Mesendoderm (in vitro differentiated cells): Measurements from ENCODE around the gene MRPL34.
A peak's percentile ranks its signal among the peaks of the same experiment; 100 is the strongest.
"Not testable (repeated sequence)": the region's sequence is repeated elsewhere in the genome, so short reads cannot be mapped to it uniquely, and the experiment has no call there.

ENCODE experiments used
- DNase-seq: peaks from one replicate; pipeline ENCODE4 v3.0.0; 2013
- H2AK5ac ChIP-seq: 2 replicates; pipeline ENCODE4 v1.6.1; 2013; ENCODE audit warnings: low read length, inconsistent platforms
- H2BK120ac ChIP-seq: 2 replicates; pipeline ENCODE4 v1.6.1; 2013; ENCODE audit warnings: low read depth, mild to moderate bottlenecking, low read length, moderate library complexity, mixed read lengths
- H2BK15ac ChIP-seq: replicated peaks from 2 replicates; pipeline ENCODE4 v1.6.1; 2013; ENCODE audit warnings: low read depth, mild to moderate bottlenecking, moderate library complexity
- H2BK5ac ChIP-seq: 2 replicates; pipeline ENCODE4 v1.6.1; 2013; ENCODE audit warnings: low read length, inconsistent platforms
- H3K18ac ChIP-seq: 2 replicates; pipeline ENCODE4 v1.6.1; 2013; ENCODE audit warnings: mild to moderate bottlenecking, low read length, mixed read lengths
- H3K23ac ChIP-seq: one replicate; pipeline ENCODE4 v1.6.1; 2013; ENCODE audit warnings: low read length
- H3K27ac ChIP-seq: 2 replicates; pipeline ENCODE4 v1.5.1; 2013; ENCODE audit warnings: low read depth, mild to moderate bottlenecking, inconsistent platforms, low read length, moderate library complexity
- H3K27me3 ChIP-seq: 2 replicates; pipeline ENCODE4 v1.6.1; 2013; ENCODE audit warnings: low read length, control low read depth, mild to moderate bottlenecking, inconsistent platforms; ENCODE audit not compliant: insufficient read depth, poor library complexity
- H3K36me3 ChIP-seq: 2 replicates; pipeline ENCODE4 v1.6.1; 2013; ENCODE audit warnings: low read length, inconsistent platforms; ENCODE audit not compliant: control insufficient read depth, insufficient read depth
- H3K4ac ChIP-seq: one replicate; pipeline ENCODE4 v1.6.1; 2013; ENCODE audit warnings: low read depth, mild to moderate bottlenecking, low read length, moderate library complexity
- H3K4me1 ChIP-seq: 2 replicates; pipeline ENCODE4 v1.6.1; 2013; ENCODE audit warnings: low read depth, low read length, inconsistent platforms; ENCODE audit not compliant: control insufficient read depth
- H3K4me2 ChIP-seq: 2 replicates; pipeline ENCODE4 v1.6.1; 2013; ENCODE audit warnings: low read length
- H3K4me3 ChIP-seq: 2 replicates; pipeline ENCODE4 v1.5.1; 2013; ENCODE audit warnings: mild to moderate bottlenecking, low read length
- H3K56ac ChIP-seq: one replicate; pipeline ENCODE4 v1.6.1; 2013; ENCODE audit warnings: low read length
- H3K79me1 ChIP-seq: 2 replicates; pipeline ENCODE4 v1.6.1; 2013; ENCODE audit warnings: low read length, inconsistent platforms
- H3K79me2 ChIP-seq: 2 replicates; pipeline ENCODE4 v1.6.1; 2013; ENCODE audit warnings: mild to moderate bottlenecking, low read length; ENCODE audit not compliant: control insufficient read depth, insufficient read depth
- H3K9ac ChIP-seq: 2 replicates; pipeline ENCODE4 v1.6.1; 2013; ENCODE audit warnings: low read length, inconsistent platforms
- H4K5ac ChIP-seq: one replicate; pipeline ENCODE4 v1.6.1; 2013; ENCODE audit warnings: low read length
- H4K8ac ChIP-seq: one replicate; pipeline ENCODE4 v1.6.1; 2013; ENCODE audit warnings: low read depth, mild to moderate bottlenecking, control low read depth, low read length, moderate library complexity
- WGBS: extraction: QIAGEN DNeasy Blood & Tissue Kit; methylation state at CpG from one replicate; pipeline ENCODE4 v1.1.7; 2013; ENCODE audit warnings: low lambda C conversion rate, missing lambda C conversion rate; ENCODE audit not compliant: insufficient coverage; ENCODE audit errors: extremely low coverage; 5-methylcytosine and 5-hydroxymethylcytosine counted together

MRPL34 gene

DNA sequence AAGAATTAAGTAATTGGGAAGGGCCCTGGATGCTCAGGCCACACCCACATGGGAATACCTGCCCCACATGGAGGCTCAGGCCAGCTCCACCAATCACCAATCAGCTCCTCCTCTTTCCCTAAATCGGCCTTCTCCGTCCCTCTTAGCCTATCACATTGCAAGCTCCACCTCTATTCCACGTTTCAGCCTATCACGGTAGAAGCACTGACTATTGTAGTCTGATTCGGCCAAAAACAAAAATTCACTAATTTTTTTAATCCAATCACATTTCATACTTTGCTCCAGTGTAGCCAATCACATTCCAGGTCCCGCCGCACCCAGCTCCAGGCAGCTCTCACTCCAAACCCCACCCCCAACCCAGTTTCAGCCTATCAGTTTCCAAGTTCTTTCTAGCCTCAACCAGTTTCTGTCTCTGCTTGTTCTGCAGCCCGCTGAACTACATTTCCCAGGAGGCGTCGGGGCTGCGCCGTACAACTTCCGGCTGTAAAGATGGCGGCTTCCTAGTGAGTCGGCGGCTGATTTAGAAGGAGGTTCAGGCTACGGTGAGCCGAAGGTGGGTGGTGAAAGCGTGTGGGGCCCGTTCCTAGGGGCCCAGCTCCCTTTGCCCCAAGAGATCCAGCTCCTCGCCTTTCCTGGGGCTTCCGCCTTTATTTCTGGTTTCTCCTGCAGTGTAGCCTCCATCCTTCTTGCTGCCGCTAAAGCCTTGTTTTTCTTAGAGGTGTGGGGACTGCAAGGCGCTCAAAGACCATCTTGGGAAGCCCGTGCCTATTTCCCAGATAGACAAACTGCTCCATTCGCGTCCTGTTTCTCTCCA is 38.5 kb upstream of the MRPL34 start, which contains the start of gene BABAM1:
TSS of gene BABAM1 (plus strand) at position 469 of the 814 bp plus-strand sequence. CDS start 1,364 bp downstream, outside the sequence.
- peak within 1 kb of the TSS; percentile 73 for H3K4ac ChIP-seq
- peaks cover 3% of the 10 kb centered on the region for H3K79me2 ChIP-seq
- H3K36me3 ChIP-seq = peaks cover 4% of the 10 kb centered on the region
- no CpG with 5 or more reads among the region's 27 CpGs for WGBS
- H2BK120ac ChIP-seq = no peak within 1 kb of the TSS
- peak within 1 kb of the TSS; percentile 90 for H3K4me3 ChIP-seq
- no peak within 1 kb of the TSS for H2BK15ac ChIP-seq
- no peak within 1 kb of the TSS for H4K5ac ChIP-seq
- H3K18ac ChIP-seq = peak within 1 kb of the TSS; percentile 95
- peak within 1 kb of the TSS; percentile 23 for H3K4me2 ChIP-seq
- peak within 1 kb of the TSS; percentile 90 for H3K56ac ChIP-seq
- peak within 1 kb of the TSS; percentile 94 for H4K8ac ChIP-seq
- H3K9ac ChIP-seq = peak within 1 kb of the TSS; percentile 91
- H3K4me1 ChIP-seq = peaks cover 2% of the 10 kb centered on the region
- no peak within 1 kb of the TSS for H2BK5ac ChIP-seq
- DNase-seq = peak; percentile 100
- no peaks in the 10 kb centered on the region for H3K27me3 ChIP-seq
- H3K27ac ChIP-seq = peak within 1 kb of the TSS; percentile 20
- no peaks in the 10 kb centered on the region for H3K79me1 ChIP-seq
- no peak within 1 kb of the TSS for H2AK5ac ChIP-seq
- no peak within 1 kb of the TSS for H3K23ac ChIP-seq

DNA sequence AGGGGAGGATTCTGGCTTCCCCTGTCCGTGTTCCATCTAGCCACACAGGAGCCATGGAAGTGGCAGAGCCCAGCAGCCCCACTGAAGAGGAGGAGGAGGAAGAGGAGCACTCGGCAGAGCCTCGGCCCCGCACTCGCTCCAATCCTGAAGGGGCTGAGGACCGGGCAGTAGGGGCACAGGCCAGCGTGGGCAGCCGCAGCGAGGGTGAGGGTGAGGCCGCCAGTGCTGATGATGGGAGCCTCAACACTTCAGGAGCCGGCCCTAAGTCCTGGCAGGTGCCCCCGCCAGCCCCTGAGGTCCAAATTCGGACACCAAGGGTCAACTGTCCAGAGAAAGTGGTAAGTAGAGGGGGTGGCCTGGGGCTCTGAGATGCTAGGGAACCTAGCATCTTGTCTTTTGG is 36.9 kb upstream of the MRPL34 start:
- Histone ChIP-seq H2BK15ac (no peak overlapping the region), H2AK5ac (no peak overlapping the region), H4K5ac (no peak overlapping the region), H3K4ac (no peak overlapping the region), H3K79me1 (no peaks in the 10 kb centered on the region), H3K27me3 (no peaks in the 10 kb centered on the region), H3K4me1 (peaks cover 2% of the 10 kb centered on the region), H3K27ac (no peak overlapping the region), H2BK5ac (no peak overlapping the region), H3K36me3 (peaks cover 8% of the 10 kb centered on the region), H3K56ac (no peak overlapping the region), H3K79me2 (peaks cover 3% of the 10 kb centered on the region), H4K8ac (no peak overlapping the region), H3K23ac (no peak overlapping the region), H2BK120ac (no peak overlapping the region), H3K4me2 (no peak overlapping the region), H3K9ac (no peak overlapping the region), H3K18ac (no peak overlapping the region), H3K4me3 (no peak overlapping the region)
- no CpG with 5 or more reads among the region's 13 CpGs for WGBS
- no peak for DNase-seq

DNA sequence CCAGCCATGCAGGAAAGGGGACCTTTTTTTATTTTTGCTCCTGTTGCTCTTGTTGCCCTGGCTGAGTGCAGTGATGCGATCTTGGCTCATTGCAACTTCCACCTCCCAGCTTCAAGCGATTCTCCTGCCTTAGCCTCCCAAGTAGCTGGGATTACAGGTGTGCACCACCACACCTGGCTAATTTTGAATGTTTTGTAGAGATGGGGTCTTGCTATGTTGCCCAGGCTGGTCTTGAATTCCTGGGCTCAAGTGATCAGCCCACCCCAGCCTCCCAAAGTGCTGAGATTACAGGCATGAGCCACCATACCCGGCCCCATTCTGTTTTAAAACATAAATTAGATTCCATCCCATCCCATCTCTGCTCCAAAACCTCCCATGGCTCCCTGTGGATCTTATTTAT is 30.8 kb upstream of the MRPL34 start:
- H4K8ac ChIP-seq, H3K18ac ChIP-seq: not testable (repeated sequence)
- no CpG with 5 or more reads among the region's 3 CpGs for WGBS

DNA sequence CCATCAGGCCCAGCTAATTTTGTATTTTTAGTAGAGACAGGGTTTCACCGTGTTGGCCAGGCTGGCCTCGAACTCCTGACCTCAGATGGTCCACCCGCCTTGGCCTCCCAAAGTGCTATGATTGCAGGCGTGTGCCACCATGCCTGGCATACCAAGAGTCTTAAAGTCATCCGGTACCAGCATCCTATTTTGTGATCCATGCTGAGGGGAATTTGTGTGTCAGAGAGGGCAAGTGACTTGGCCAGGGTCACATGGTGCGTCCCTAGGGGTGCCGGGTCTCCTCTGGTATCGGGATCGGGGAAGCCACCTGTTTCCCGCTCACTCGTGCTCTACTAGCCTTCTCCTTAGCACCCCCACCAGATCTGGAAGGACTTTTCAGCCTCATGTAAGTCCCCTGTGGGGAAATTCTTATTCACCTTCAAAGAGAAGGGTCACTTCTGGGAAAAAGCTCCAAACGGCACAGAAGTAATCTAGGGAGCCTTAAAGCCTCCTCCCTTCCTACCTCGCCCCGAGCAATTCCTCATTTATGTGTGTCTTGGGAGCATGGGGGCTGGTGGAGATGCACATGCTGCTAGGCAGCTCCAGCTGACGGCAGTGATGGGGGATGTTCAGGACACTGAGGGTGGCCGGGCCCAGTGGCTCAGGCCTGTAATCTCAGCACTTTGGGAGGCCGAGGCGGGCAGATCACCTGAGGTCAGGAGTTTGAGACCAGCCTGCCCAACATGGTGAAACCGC is 30.1 kb upstream of the MRPL34 start:
- Histone ChIP-seq H3K4ac (no peak overlapping the region), H3K4me1 (no peaks in the 10 kb centered on the region)

More for the DNA sequence above, 30.8 kb upstream of the MRPL34 start:
- not testable (repeated sequence) for H2BK5ac ChIP-seq, H2AK5ac ChIP-seq, H3K9ac ChIP-seq, H2BK120ac ChIP-seq, H3K4me3 ChIP-seq, H3K56ac ChIP-seq, H3K79me2 ChIP-seq, H2BK15ac ChIP-seq, DNase-seq, H3K79me1 ChIP-seq, H4K5ac ChIP-seq, H3K4me1 ChIP-seq, H3K4me2 ChIP-seq, H3K27me3 ChIP-seq, H3K23ac ChIP-seq, H3K4ac ChIP-seq, H3K27ac ChIP-seq
- H3K36me3 ChIP-seq = peaks cover 18% of the 10 kb centered on the region

DNA sequence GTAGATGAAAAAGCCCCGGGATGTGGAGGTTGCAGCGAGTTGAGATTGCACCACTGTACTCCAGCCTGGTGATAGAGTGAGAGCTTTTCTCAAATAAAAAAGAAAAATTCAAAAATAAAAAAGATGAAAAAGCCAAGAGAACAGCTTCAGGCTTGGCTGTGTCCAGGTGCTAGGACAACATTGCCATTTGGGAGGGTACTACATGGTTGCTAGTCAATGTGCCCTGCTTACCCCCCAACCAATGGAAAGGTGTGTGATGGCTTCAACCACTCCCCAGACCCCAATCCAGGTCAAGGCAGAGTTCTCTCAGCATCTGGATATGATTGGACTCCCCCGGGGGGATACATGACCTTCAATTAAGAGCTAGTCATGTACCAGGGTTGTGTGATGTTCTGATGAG is 26.2 kb upstream of the MRPL34 start:
- no peak overlapping the region for H2AK5ac ChIP-seq
- no peaks in the 10 kb centered on the region for H3K79me2 ChIP-seq
- H2BK5ac ChIP-seq = no peak overlapping the region
- no peak overlapping the region for H3K4me2 ChIP-seq
- H3K56ac ChIP-seq = no peak overlapping the region
- H3K4me3 ChIP-seq = no peak overlapping the region
- H3K23ac ChIP-seq = no peak overlapping the region
- H3K4me1 ChIP-seq = no peaks in the 10 kb centered on the region
- no peak overlapping the region for H4K8ac ChIP-seq
- no peak for DNase-seq
- H3K18ac ChIP-seq = no peak overlapping the region
- H3K4ac ChIP-seq = no peak overlapping the region
- H4K5ac ChIP-seq = no peak overlapping the region
- H3K36me3 ChIP-seq = peaks cover 10% of the 10 kb centered on the region
- WGBS = no CpG with 5 or more reads among the region's 3 CpGs
- no peak overlapping the region for H3K9ac ChIP-seq
- no peaks in the 10 kb centered on the region for H3K79me1 ChIP-seq
- H3K27me3 ChIP-seq = no peaks in the 10 kb centered on the region
- H3K27ac ChIP-seq = no peak overlapping the region
- no peak overlapping the region for H2BK15ac ChIP-seq
- no peak overlapping the region for H2BK120ac ChIP-seq

More for the DNA sequence above, 30.1 kb upstream of the MRPL34 start:
- Histone ChIP-seq H3K79me1 (no peaks in the 10 kb centered on the region), H3K9ac (no peak overlapping the region), H3K23ac (no peak overlapping the region), H3K27me3 (no peaks in the 10 kb centered on the region), H3K4me2 (no peak overlapping the region), H3K18ac (no peak overlapping the region), H3K79me2 (no peaks in the 10 kb centered on the region), H2AK5ac (no peak overlapping the region), H3K36me3 (peaks cover 18% of the 10 kb centered on the region), H3K56ac (no peak overlapping the region), H4K8ac (no peak overlapping the region), H2BK5ac (no peak overlapping the region), H4K5ac (no peak overlapping the region), H3K27ac (no peak overlapping the region), H2BK15ac (no peak overlapping the region), H3K4me3 (no peak overlapping the region), H2BK120ac (no peak overlapping the region)
- no peak for DNase-seq
- WGBS = no CpG with 5 or more reads among the region's 19 CpGs
